K562 (cell line): ENCODE data around the gene EGLN3. TPM values are rescaled to one million over a fixed set of nuclear protein-coding genes. Genes with fewer than 3 reads are reported as not detected.

ENCODE experiments used
- ATAC-seq: fragments of 200-7000 bp; cut with Tn5 transposase; 3 replicates; pipeline ENCODE4 v1.9.1; 2020; ENCODE audit warnings: moderate library complexity
- BruUV-seq: library from RNA; stranded (reverse); fragments of 400-500 nt; replicated peaks from 2 replicates; lab custom pipeline; 2021; lab: Mats Ljungman, UMichigan
- CTCF ChIA-PET: fragments of 300-600 bp; formaldehyde crosslinking; extraction: SDS; loops from one replicate; lab custom pipeline; 2021; ENCODE audit warnings: low intra/inter-chr PET ratio; lab: Yijun Ruan, JAX
- POLR2A ChIA-PET: fragments of 300-600, 350-650 bp; sonication (Branson Sonifier 250); formaldehyde crosslinking; extraction: SDS; loops from one replicate; lab custom pipeline; 2021; ENCODE audit warnings: antibody characterized with exemption, inconsistent platforms; lab: Yijun Ruan, JAX
- DNase-seq, 4 experiments: peaks; one replicate each; pipeline versions ENCODE4 v3.0.0 to v3.0.0-alpha.2; 2011 to 2018; ENCODE audit warnings: low spot score in 3 of 4, mixed read lengths in 3 of 4; ENCODE audit errors: extremely low read depth in 1 of 4
- FAIRE-seq: peaks from 2 replicates; lab custom pipeline; 2011; peaks lifted over from hg19 to GRCh38; lab: Jason Lieb, UNC
- H2AFZ ChIP-seq: 2 replicates; pipeline ENCODE4 v1.6.0; 2011; ENCODE audit warnings: low read depth, low read length, control low read depth, inconsistent platforms
- H3K27ac ChIP-seq: fragments of 200-600 bp; 3 replicates; pipeline ENCODE4 v1.8.0; 2011; ENCODE audit warnings: low read depth, mild to moderate bottlenecking, control low read depth, inconsistent platforms, low read length, moderate library complexity, mixed read lengths; ENCODE audit errors: extremely low read depth
- H3K27me3 ChIP-seq, 2 experiments: fragments of 300-600 bp in 1 of 2; 2 replicates in 1 of 2; 3 replicates in 1 of 2; pipeline versions ENCODE4 v1.6.0 to v1.8.0; 2011; ENCODE audit warnings: inconsistent platforms in 2 of 2, low read length in 2 of 2, mild to moderate bottlenecking in 1 of 2, mixed read lengths in 1 of 2, moderate library complexity in 1 of 2; ENCODE audit not compliant: control insufficient read depth in 2 of 2, insufficient read depth in 2 of 2
- H3K36me3 ChIP-seq: fragments of 300-600 bp; 3 replicates; pipeline ENCODE4 v1.8.0; 2011; ENCODE audit warnings: mild to moderate bottlenecking, low read length, inconsistent platforms; ENCODE audit not compliant: control insufficient read depth, insufficient read depth
- H3K4me1 ChIP-seq, 2 experiments: fragments of 200-600 bp in 1 of 2; replicated peaks in 1 of 2; 2 replicates in 1 of 2; 3 replicates in 1 of 2; pipeline versions ENCODE4 v1.5.1 to v1.8.0; 2011; ENCODE audit warnings: inconsistent platforms in 2 of 2, low read length in 2 of 2, mild to moderate bottlenecking in 1 of 2, mixed read lengths in 1 of 2, moderate library complexity in 1 of 2; ENCODE audit not compliant: control insufficient read depth in 2 of 2, insufficient read depth in 2 of 2
- H3K4me2 ChIP-seq: 2 replicates; pipeline ENCODE4 v1.6.1; 2011; ENCODE audit warnings: low read length, control low read depth, inconsistent platforms, mixed read lengths; ENCODE audit not compliant: insufficient read depth
- H3K4me3 ChIP-seq: fragments of 200-600 bp; sonication (generic), shearing (Covaris generic); 2 replicates; pipeline ENCODE4 v1.5.1; 2016; ENCODE audit warnings: control low read depth, inconsistent platforms
- H3K79me2 ChIP-seq: fragments of 200-600 bp; 3 replicates; pipeline ENCODE4 v1.8.0; 2011; ENCODE audit warnings: low read length, inconsistent platforms; ENCODE audit not compliant: control insufficient read depth, insufficient read depth
- H3K9ac ChIP-seq, 2 experiments: 2 replicates each; pipeline versions ENCODE4 v1.6.0 to v1.6.1; 2011; ENCODE audit warnings: low read depth in 2 of 2, low read length in 2 of 2, control low read depth in 1 of 2, inconsistent platforms in 1 of 2, mild to moderate bottlenecking in 1 of 2, mixed read lengths in 1 of 2; ENCODE audit not compliant: insufficient read depth in 1 of 2
- H3K9me1 ChIP-seq: one replicate; pipeline ENCODE4 v1.6.0; 2011; ENCODE audit warnings: inconsistent platforms, mild to moderate bottlenecking, low read length, moderate library complexity; ENCODE audit not compliant: control insufficient read depth, insufficient read depth
- H3K9me3 ChIP-seq: replicated peaks from 2 replicates; pipeline ENCODE4 v1.5.1; 2011; ENCODE audit warnings: low read depth, low read length, inconsistent platforms; ENCODE audit not compliant: control insufficient read depth, insufficient read depth
- H4K20me1 ChIP-seq: replicated peaks from 2 replicates; pipeline ENCODE4 v1.6.1; 2011; ENCODE audit warnings: low read length, inconsistent platforms, mixed read lengths; ENCODE audit not compliant: control insufficient read depth, insufficient read depth
- ADNP ChIP-seq: fragments of 200-800 bp; sonication (Bioruptor generic); IDR thresholded peaks from 2 replicates; pipeline ENCODE4 v1.6.1; 2016; ENCODE audit warnings: missing genetic modification characterization, missing compliant biosample characterization
- BCOR ChIP-seq: fragments of 450-650 bp; IDR thresholded peaks from 2 replicates; pipeline ENCODE4 v1.6.1; 2016
- KDM1A ChIP-seq, 2 experiments: fragments of 450-650 bp; IDR thresholded peaks; 2 replicates each; pipeline ENCODE4 v1.6.1; 2016; ENCODE audit warnings: mild to moderate bottlenecking in 2 of 2
- RBM25 ChIP-seq: fragments of 200-400 bp; formaldehyde crosslinking; IDR thresholded peaks from 2 replicates; pipeline ENCODE4 v1.6.1; 2018; ENCODE audit warnings: low read length, low read depth, moderate library complexity; ENCODE audit not compliant: severe bottlenecking
- RCOR1 ChIP-seq, 2 experiments: IDR thresholded peaks; 2 replicates each; pipeline ENCODE4 v1.6.1; 2012; ENCODE audit warnings: low read depth in 2 of 2, low read length in 2 of 2, borderline replicate concordance in 1 of 2, improper control_type of control experiment in 1 of 2
- TFAM ChIP-seq: fragments of 250-450 bp; sonication (Bioruptor Pico); conservative IDR thresholded peaks from 2 replicates; pipeline ENCODE4 v1.5.0; 2021; ENCODE audit warnings: mild to moderate bottlenecking, moderate library complexity
- ZNF696 ChIP-seq: fragments of 250-450 bp; sonication (Bioruptor Pico); conservative IDR thresholded peaks from 2 replicates; pipeline ENCODE4 v1.4.0; 2020; ENCODE audit warnings: mild to moderate bottlenecking, moderate library complexity
- WGBS: fragments of 100-300 bp; shearing (Covaris generic); methylation state at CpG from one replicate; pipeline ENCODE4 v1.1.6; 2016; ENCODE audit warnings: low coverage, mixed read lengths; ENCODE audit not compliant: insufficient coverage; ENCODE audit errors: missing lambda C conversion rate; 5-methylcytosine and 5-hydroxymethylcytosine counted together
- in situ Hi-C: fragments of 300-500 bp; cut with MboI; formaldehyde crosslinking; loops from 4 replicates; pipeline ENCODE4 v1.15.0; 2018; ENCODE audit warnings: inconsistent platforms, mixed read lengths
- intact Hi-C: fragments of 100-400 bp; cut with micrococcal nuclease; formaldehyde crosslinking; loops from 2 replicates; pipeline ENCODE4 v1.14.2; 2022
- polyA plus RNA-seq, 8 experiments: library from polyadenylated mRNA; depleted of rRNA in 4 of 8; stranded (reverse) in 5 of 8; unstranded in 3 of 8; fragments of >200 nt; fragmentation: Nextera tagmentation in 2 of 8; fragmentation: Illumina TruSeq in 1 of 8; extraction: Ambion mirVana in 2 of 8; extraction: Trizol in 1 of 8; gene quantifications; 2 replicates each; pipeline versions ENCODE4 v1.2.1 to v1.2.3, GENCODE V29; 2011 to 2014; ENCODE audit warnings: inconsistent platforms in 1 of 8, missing spikeins in 1 of 8
- total RNA-seq, 7 experiments: library from RNA; depleted of rRNA in 6 of 7; stranded (reverse); fragments of >200 nt in 6 of 7; fragmentation: Illumina TruSeq in 2 of 7; extraction: Trizol in 2 of 7; gene quantifications; 2 replicates each; pipeline versions ENCODE4 v1.2.1 to v1.2.3, GENCODE V29; 2011 to 2021; ENCODE audit warnings: low replicate concordance in 1 of 7

Gene EGLN3
- total and polyA plus RNA-seq, 9 of the 15 experiments (the other 6 are each of a cell fraction or from before 2014, with no cell fraction given): 2.5 to 87.6 (median 5.8) TPM

DNA sequence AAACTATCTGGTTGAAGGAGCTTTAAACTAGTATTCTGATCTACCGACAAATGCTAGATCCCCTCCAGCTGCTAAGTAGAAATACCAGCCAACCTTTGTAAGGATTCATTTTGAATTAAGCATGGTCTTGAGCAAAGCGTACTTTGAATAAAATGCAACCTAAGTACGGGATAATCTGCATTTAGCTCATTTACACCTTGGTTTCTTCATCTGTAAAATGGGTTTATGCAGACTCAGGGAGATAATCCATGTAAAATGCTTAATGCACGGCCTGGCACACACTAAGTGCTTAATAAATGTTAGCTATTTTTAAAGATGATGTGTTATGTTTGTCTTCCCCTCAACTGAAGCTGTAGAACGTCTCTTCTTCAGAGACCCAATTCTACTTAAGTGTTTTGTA, 15.9 kb downstream of the EGLN3 start:
- Histone ChIP-seq H3K4me3 (no peak overlapping the region), H3K4me1 (peaks cover 11 to 48% of the 10 kb centered on the region in 2 experiments; a peak in 4 of 5 replicates), H3K27me3 (no peaks in the 10 kb centered on the region), H3K36me3 (peaks cover 23% of the 10 kb centered on the region), H2AFZ (no peak overlapping the region), H3K9ac (no peak overlapping the region), H3K9me3 (no peaks in the 10 kb centered on the region), H3K9me1 (no peaks in the 10 kb centered on the region), H4K20me1 (peaks cover 6% of the 10 kb centered on the region; the same call in 1 of the 2 replicates), H3K79me2 (peaks cover 95% of the 10 kb centered on the region), H3K27ac (no peak overlapping the region), H3K4me2 (no peak overlapping the region)
- WGBS: 83% methylated on average over 5 of the region's 5 CpGs
- DNase-seq: no peak
- POLR2A ChIA-PET: interaction anchor here (1.0 to 1.5 kb wide), 2 partner anchors 13 to 25 kb away, joined by 3 to 8 read pairs; no protein-coding TSS in a partner anchor
- FAIRE-seq: no peak
- ATAC-seq: no peak
- peak; percentile 89 for TF ChIP-seq RBM25
- TF ChIP-seq BCOR: peak; percentile 88
- peak in 1 of 2 experiments; percentile 23; a peak in 1 of 4 replicates for TF ChIP-seq RCOR1 (IDR thresholded peaks at IDR 0.05; ENCODE audit: borderline replicate concordance in 1 of 2, low read depth in 2 of 2, low read length in 2 of 2)
- TF ChIP-seq KDM1A (IDR thresholded peaks at IDR 0.05): peak; percentile 9 to 66; a peak in 1 of 4 replicates
- peak; percentile 80 for TF ChIP-seq ADNP
- TF ChIP-seq ZNF696 (CRISPR knock-in tag): no peak
- TF ChIP-seq TFAM (CRISPR knock-in tag): no peak
- BruUV-seq: no TSS peak
- in situ Hi-C loops: no loop called here
- intact Hi-C loops: no loop called here
- CTCF ChIA-PET: no interaction called here
